Thyroid gland (tissue), 4 donors: ENCODE measurements around the gene CPLX1.

Source experiments
- POLR2A ChIP-seq, 2 donors: fragments of 450-650 bp; IDR thresholded peaks; one replicate each; pipeline ENCODE4 v1.6.1; 2017; ENCODE audit warnings: antibody characterized with exemption in 2 of 2, mild to moderate bottlenecking in 2 of 2, moderate library complexity in 1 of 2
- TF ChIP-seq, protein P1 (sequence below), 6 experiments: fragments of 200-600 bp in 3 of 6; fragments of 450-650 bp in 3 of 6; sonication (generic) in 3 of 6; IDR thresholded peaks; one replicate each; pipeline ENCODE4 v1.5.1; 2016 to 2019; ENCODE audit warnings: antibody characterized with exemption in 6 of 6, mild to moderate bottlenecking in 2 of 6, inconsistent platforms in 1 of 6, moderate library complexity in 1 of 6

DNA sequence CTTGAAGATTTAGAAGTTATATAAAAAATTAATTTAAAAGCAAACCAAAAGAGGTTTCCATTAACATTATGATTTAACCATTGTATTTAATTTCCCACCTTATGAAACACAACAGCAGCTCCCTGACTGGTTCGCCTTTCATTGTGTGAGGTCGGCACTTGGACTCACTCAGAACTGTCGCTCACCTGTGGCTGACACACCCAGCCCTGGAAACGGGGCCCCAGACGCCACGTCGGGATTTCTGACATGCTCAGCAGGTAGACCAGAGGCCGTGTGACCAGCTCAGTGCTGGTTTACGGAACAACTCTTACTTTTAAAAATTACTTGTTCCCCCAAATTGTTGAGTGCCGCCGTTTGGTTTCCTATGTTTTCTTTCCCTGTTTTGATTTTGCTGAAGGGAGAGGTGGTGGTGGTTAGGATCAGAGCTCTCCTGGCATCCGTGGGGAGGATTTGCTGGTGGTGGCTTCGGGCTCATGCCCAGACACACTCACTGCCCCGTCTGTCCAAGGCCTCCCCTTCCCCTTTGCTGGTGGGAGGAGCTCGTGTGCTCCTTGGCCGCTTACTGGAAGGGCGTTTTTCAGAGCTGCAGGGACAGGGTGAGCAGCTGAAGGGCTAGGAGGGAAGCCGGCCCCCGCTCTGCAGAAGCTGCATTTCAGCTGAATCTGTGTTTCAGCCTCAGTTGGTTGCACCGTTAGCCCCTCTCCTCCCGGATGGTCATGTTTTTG lies 59.2 kb downstream of the CPLX1 start:
- no peak for TF ChIP-seq POLR2A (IDR thresholded peaks at IDR 0.05)
- TF ChIP-seq, protein P1, sequence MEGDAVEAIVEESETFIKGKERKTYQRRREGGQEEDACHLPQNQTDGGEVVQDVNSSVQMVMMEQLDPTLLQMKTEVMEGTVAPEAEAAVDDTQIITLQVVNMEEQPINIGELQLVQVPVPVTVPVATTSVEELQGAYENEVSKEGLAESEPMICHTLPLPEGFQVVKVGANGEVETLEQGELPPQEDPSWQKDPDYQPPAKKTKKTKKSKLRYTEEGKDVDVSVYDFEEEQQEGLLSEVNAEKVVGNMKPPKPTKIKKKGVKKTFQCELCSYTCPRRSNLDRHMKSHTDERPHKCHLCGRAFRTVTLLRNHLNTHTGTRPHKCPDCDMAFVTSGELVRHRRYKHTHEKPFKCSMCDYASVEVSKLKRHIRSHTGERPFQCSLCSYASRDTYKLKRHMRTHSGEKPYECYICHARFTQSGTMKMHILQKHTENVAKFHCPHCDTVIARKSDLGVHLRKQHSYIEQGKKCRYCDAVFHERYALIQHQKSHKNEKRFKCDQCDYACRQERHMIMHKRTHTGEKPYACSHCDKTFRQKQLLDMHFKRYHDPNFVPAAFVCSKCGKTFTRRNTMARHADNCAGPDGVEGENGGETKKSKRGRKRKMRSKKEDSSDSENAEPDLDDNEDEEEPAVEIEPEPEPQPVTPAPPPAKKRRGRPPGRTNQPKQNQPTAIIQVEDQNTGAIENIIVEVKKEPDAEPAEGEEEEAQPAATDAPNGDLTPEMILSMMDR (IDR thresholded peaks at IDR 0.05) = no peak
